HG03139 (cell line): Measurements from ENCODE around the gene ELOVL5.

ENCODE experiments used
- ATAC-seq: cut with Tn5 transposase; IDR thresholded peaks from one replicate; pipeline ENCODE4 v1.9.1; 2021; ENCODE audit not compliant: unreplicated experiment

Gene ELOVL5

GRCh38 chr6:53244399-53244931 is 104.3 kb downstream of the ELOVL5 start:
- ATAC-seq: peak; percentile 13

DNA sequence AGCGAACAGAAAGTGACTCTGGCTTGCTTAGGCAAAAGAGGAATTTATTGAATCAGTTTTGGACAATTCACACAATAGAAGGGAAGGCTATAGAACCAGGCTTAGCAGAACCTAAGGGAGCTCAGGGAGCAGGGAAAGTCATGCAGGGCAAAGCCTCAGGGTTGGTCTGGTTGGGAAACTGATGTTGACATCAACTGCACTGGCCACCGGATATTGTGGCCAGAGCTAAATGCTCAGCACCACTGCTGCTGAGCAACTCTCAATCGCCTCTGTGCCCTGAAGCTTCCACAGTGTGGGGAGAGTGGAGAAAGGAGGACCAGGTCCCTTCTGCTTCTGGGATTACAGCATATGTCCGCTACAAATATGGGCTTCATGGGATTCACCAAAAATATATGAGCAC is 106.8 kb downstream of the ELOVL5 start:
- ATAC-seq: no peak

DNA sequence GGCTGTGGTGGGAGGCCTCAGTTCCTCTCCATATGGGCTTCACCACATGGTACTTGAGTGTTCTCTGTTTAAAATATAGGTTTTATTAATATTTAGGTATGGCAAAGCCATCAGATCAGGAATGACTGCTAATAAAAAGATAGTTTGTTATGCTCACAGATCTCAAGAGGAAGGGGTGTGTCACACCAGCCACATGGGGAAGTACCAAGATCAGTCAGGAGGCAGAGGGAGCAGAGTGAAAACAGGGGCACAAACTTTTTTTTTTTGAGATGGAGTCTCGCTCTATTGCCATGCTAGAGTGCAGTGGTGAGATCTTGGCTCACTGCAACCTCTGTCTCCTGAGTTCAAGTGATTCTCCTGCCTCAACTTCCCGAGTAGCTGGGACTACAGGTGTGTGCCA is 108.0 kb downstream of the ELOVL5 start:
- no peak for ATAC-seq

GRCh38 chr6:53240139-53240538 is 108.6 kb downstream of the ELOVL5 start:
- no peak for ATAC-seq

DNA sequence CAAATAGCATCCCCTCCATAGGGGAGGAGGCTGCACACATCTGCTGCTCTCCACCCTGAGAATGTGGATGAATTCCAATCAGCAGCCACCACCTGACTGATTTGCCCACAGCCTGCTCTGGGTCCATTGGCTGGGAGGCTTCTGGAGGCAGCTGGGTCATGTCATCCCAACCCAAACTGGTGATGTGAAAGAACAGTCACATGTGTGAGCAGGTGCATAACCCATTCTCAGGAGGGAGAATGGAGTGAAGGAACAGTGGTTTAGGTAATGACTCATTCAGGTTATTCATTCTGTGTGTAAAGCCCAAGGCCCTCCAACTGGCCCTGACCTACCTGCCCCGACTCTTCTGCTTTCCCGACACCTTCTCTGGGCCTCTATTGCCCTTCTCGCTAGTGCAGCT is 109.2 kb downstream of the ELOVL5 start:
- ATAC-seq: peak; percentile 65

DNA sequence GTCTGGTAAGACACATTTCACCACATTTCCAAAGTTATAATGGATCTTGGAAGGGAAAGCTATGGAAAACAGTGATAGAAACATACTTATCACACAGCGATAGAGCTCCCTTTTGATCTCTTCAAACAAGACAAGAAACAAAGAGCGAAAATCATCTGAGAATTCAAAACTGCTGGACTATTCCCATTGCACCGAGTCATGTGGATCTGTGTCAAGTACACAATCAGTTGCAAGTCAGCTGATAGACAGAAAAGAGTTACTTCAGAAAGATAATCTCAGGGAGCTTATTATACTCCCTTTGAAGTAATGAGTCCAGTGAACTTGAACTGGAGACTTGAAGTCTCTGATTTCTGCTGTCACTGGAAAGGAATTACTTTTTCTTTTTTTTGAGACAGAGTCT is 110.4 kb downstream of the ELOVL5 start:
- no peak for ATAC-seq

DNA sequence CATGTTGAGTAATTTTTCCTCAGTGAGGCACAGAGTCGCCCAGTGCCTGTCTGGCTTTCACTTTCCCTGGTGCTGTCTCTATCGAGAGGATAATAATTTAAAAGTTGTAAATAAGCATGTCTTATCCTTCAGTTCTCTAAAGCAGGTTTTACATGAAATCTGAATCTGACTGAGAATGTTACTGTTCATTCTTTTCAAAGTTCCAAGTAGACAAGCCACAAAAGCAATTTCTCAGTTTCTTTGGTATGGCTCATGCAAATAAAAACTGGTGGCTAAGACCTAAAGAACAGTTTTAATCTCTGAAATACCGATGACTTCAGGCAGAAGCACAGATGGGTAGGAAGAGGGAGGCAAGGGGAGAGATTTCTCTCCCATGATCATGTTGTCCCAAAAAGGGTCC is 112.5 kb downstream of the ELOVL5 start:
- no peak for ATAC-seq

- ATAC-seq: no peak
Observed at GRCh38 chr6:53235508-53235907, 113.2 kb downstream of the ELOVL5 start.

DNA sequence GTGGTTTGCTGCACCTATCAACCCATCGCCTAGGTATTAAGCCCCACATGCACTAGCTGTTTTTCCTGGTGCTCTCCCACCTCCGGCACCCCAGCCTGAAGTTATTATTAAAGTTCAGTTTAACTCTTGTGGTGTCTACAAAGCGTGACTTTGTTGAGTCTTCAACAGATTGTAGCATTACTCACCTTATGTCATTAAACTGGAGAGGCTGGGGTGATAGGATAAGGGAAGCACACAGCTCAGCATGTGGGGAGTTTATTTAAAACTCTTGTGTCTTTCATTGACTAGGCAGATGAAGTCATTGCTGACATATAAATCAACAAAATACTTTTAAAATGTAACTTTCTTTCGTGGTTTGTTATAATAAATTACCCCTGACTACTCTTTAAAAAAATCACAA is 115.4 kb downstream of the ELOVL5 start:
- no peak for ATAC-seq

GRCh38 chr6:53230775-53231467 is 117.8 kb downstream of the ELOVL5 start:
- ATAC-seq: no peak

GRCh38 chr6:53227847-53228246 is 120.9 kb downstream of the ELOVL5 start:
- ATAC-seq: no peak

- no peak for ATAC-seq
Observed at GRCh38 chr6:53220605-53221004, 128.1 kb downstream of the ELOVL5 start.
